ENCODE results near the gene MYO15B.
"Not testable (repeated sequence)": the region's sequence is repeated elsewhere in the genome, so short reads cannot be mapped to it uniquely, and the experiment has no call there.

MYO15B gene

GRCh38 chr17:75581121-75581725, 6.4 kb upstream of the MYO15B start:
- FAIRE-seq, result not testable (repeated sequence)

DNA sequence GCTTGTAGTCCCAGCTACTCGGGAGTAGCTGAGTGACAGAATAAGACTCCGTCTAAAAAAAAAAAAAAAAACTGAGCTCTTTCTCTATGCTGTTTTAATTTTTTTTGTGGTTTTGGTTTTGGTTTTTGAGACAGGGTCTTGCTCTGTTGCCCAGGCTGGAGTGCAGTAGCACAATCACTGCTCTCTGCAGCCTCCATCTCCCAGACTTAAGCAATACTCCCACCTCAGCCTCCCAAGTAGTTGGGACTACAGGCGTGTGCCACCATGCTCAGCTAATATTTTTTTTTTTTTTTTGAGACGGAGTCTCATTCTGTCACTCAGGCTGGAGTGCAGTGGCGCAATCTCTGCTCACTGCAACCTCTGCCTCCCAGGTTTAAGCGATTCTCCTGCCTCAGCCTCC, 4.4 kb upstream of the MYO15B start:
- FAIRE-seq, result not testable (repeated sequence)

GRCh38 chr17:75584849-75585175, 2.8 kb upstream of the MYO15B start:
- FAIRE-seq, result no peak

- FAIRE-seq, result no peak
These were observed 1.0 kb downstream of the MYO15B start for GRCh38 chr17:75588596-75589011.

DNA sequence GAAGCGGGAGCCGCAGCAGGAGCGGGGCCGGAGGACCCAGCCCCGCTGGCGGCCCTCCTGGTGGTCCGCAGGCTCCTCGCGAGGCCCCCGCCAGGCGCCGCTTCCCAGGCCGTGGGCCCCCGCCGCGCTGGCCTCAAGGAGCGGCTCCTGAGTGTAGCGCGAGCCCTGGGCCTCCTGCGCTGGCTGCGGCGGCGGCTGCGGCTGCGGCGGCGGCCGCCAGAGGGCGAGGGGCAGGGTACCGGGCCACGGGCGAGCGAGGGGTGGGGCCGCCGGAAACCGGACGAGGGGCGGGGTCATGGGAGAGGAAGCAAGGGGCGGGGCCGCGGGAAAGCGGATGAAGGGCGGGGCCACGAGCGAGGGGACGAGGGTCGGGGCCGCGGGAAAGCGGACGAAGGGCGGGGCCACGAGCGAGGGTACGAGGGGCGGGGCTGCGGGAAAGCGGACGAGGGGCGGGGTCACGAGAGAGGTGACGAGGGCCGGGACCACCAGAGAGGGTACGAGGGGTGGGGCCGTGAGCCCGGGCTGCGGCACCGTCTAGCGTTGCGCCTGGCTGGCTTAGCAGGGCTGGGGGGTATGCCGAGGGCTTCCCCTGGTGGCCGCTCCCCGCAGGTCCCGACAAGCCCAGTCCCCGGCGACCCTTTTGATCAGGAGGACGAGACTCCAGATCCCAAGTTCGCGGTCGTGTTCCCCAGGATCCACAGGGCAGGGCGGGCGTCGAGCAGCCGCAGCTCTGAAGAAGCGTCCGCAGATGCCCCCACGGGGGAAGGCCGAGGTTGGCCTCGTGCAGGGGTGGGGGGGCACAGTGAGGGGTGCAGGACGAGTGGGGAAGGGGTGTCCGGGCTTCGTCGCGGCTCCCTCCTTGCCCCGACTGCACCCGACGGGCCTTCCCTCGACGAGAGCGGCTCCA, 1.7 kb downstream of the MYO15B start:
- FAIRE-seq, result no peak

GRCh38 chr17:75589919-75590303, 2.3 kb downstream of the MYO15B start:
- FAIRE-seq, result no peak

DNA sequence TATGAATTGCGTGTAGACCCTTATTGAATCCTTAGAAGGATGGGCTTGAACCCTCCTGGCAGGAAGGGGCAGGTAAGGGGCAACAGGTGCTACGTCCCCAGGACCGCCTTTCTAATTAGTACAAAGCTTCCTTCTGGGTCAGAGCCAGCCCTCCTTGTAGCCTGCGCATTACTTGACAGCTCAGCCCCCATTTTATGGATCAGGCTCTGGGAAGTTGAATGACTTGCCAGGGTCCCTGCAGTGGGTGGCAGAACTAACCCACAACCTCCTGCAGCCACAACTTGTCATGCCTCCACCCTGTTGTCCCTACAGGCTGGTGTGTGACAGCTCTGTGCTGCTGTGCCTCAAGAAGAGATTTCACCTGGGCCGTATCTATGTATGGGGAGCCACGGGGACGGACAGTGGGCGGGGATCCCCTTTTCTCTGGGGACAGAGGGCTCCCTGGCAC, 2.7 kb downstream of the MYO15B start:
- FAIRE-seq, result no peak

GRCh38 chr17:75590849-75591721, 3.5 kb downstream of the MYO15B start:
- FAIRE-seq, result no peak

- FAIRE-seq, result no peak
These were observed 4.2 kb downstream of the MYO15B start for GRCh38 chr17:75591722-75592302.

DNA sequence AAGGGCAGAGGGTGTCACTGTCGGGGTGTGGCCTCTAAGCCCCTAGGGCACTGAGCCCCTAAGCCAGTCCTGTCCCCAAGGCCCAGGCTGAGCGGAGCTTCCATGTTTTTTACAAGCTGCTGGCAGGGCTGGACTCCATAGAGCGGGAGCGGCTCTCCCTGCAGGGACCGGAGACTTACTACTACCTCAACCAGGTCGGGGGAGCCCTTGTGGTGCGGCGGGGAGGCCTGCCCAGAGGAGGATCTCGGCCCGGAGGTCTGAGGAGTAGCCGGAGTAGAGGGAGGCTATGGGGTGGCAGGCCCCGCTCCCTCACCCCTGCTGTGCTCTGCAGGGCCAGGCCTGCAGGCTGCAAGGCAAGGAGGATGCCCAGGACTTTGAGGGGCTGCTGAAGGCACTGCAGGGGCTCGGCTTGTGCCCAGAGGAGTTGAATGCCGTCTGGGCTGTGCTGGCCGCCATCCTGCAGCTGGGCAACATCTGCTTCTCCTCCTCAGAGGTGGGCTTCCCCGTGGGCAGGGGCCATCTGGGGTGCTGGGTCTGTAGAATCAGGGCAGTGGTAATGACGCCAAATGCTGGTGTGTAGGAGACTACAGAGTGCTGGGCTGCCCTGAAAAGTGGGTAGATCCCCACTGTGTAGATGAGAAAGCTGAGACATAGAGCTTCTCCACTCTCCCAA, 4.9 kb downstream of the MYO15B start:
- no peak for FAIRE-seq

GRCh38 chr17:75593430-75593829, 5.8 kb downstream of the MYO15B start:
- not testable (repeated sequence) for FAIRE-seq

- FAIRE-seq, result no peak
These were observed 7.1 kb downstream of the MYO15B start for GRCh38 chr17:75594499-75595283.

- FAIRE-seq, result no peak
These were observed 7.8 kb downstream of the MYO15B start for GRCh38 chr17:75595284-75595919.

GRCh38 chr17:75595920-75596313, 8.3 kb downstream of the MYO15B start:
- no peak for FAIRE-seq

DNA sequence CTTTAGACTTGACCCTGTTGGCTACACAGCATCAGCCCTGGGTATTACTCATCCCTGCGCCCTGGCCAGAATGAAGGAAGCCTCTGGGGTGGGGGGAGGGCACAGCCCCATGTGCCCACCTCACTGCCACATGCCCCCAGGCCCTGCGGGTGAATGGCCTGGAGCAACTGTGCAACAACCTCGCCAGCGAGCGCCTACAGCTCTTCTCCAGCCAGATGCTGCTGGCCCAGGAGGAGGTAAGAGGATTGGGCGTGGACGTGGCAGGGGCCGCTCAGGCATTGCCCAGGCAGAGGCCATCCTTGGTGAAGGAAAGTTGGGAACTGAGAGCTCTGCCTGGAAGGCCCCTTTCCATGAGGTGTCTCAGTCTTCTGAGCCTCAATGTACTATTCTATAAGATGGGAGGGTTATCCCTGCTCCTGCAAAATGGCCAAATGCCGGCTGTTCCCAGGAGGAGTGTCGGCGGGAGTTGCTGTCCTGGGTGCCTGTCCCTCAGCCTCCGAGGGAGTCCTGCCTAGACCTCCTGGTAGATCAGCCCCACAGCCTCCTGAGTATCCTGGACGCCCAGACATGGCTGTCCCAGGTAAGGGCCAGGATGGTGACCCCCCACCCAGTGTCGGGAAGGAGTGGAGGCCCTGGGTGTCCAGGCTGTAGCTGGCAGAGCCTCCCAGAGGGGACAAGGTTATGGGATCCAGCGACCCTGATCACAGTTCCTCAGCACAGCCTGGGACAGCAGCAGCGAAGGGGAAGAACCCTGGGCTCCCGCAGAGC, 8.9 kb downstream of the MYO15B start:
- no peak for FAIRE-seq

GRCh38 chr17:75601057-75601987, 13.7 kb downstream of the MYO15B start:
- FAIRE-seq, result no peak

DNA sequence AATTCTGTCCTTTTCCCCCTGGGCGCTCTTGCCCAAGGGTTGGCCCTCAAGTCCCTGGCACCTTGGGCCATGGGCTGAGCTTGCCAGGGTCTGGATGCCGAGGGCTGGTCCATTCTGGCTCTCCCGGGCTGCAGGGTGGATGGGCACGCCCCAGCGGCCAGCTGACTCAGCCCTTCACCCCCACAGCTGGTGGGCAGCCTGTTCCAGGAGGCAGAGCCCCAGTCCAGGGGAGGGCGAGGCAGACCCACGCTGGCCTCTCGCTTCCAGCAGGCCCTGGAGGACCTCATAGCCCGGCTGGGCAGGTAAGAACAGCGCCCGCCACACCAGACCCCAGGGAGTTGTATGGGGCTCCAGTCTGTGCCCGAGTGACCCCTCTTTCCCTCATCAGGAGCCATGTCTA, 15.0 kb downstream of the MYO15B start:
- FAIRE-seq, result no peak

- no peak for FAIRE-seq
These were observed 15.5 kb downstream of the MYO15B start for GRCh38 chr17:75603123-75603522.

- FAIRE-seq, result no peak
These were observed 16.6 kb downstream of the MYO15B start for GRCh38 chr17:75604034-75604695.

Measured in TTC549 (cell line).